Measurements from ENCODE around the gene LSM5. TPM values are rescaled to one million over a fixed set of nuclear protein-coding genes. Genes with fewer than 3 reads are reported as not detected.
A peak's percentile ranks its signal among the peaks of the same experiment; 100 is the strongest.
"Not testable (repeated sequence)": the region's sequence is repeated elsewhere in the genome, so short reads cannot be mapped to it uniquely, and the experiment has no call there.

LSM5 gene
- total RNA-seq, 1 experiment from 2014 or later, result 143 TPM

DNA sequence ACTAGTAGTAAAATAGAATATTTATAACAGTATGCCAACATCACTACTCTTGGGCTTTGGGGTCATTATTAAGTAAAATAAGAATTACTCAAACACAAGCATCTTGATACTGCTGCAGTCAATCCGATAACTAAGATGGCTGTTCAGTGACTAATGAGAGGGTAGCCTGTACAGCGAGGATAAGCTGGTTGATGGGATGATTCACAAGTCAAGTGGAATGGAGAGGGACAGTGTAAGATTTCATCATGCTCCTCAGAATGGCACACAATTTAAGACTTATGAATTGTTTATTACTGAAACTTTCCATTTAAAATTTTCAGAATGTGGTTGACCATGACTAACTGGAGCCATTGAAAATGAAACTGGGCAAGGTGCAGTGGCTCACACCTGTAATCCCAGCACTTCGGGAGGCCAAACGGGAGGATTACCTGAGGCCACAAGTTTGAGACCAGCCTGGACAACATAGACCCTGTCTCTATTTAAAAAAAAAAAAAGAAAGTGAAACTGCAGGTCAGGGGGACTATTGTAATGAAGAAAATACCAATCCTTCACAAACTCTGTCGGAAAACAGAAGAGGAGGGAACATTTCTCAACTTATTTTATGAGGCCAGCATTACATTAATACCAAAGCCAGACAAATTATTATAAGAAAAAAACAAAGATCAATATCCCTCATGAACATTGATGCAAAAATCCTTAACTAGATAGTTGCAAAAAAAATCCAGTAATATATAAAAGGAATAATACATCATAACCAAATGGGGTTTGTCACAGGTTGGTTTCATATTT is 16.3 kb upstream of the LSM5 start:
- no peak for DNase-seq (ENCODE audit: extremely low read depth, low read depth)

DNA sequence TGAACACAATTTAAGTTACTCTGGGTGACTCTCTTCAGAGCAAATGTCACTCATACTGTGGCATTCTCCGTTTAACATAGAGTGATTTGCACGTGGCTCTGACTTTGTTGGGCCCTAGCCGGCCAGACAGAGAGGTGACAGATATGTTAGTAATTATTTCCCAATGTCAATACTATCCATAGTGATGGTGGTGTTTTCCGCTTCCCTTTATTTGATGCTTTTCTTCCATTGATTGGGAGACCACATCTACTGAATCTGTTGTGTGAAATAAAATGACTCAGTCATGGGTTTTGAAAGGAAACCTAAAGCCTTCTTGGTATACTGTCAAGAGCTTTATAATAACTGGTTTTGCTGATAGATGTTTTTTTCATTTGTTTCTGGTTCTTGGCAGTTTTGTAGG is 12.5 kb upstream of the LSM5 start:
- no peak for DNase-seq (ENCODE audit: extremely low read depth, low read depth)

DNA sequence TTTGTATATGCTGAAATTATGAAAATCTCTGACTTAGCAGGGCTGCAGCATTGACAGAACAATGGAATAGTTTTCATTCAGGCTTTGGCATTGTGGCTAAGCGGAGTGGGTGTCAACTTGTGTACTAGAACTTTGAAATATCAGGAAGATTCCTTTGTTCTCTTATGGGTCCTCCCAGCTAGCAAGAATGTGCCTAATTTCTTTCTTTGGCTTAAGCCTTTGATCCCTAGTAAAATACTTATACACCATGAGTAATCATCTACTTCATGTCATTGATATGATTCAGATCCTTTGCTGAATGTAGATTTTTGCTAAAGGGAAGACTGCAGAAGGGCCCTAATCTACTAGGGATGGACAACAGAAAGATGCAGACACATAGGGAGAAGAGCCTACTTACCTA is 11.3 kb upstream of the LSM5 start:
- no peak for DNase-seq (ENCODE audit: extremely low read depth, low read depth)

DNA sequence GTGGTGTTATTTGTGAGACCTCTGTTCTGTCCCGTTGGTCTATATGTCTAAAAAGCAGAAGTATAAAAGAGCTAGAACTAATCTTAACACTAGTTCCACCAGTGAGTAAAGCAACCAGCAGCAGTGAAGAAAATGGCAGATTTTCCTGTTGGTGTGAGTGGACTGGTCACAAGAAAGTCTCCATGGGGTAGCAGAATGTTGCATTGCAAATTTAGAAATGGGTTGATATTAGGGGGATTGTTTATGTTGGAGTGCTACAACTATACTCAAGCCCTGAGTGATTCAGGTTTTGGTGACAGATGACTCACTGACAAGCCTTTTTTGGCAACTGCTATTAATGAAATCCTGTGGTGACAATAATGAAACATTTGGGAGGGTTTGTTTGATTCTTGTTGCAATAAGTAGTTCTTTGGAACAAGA is 10.8 kb upstream of the LSM5 start:
- no peak for DNase-seq (ENCODE audit: extremely low read depth, low read depth)

DNA sequence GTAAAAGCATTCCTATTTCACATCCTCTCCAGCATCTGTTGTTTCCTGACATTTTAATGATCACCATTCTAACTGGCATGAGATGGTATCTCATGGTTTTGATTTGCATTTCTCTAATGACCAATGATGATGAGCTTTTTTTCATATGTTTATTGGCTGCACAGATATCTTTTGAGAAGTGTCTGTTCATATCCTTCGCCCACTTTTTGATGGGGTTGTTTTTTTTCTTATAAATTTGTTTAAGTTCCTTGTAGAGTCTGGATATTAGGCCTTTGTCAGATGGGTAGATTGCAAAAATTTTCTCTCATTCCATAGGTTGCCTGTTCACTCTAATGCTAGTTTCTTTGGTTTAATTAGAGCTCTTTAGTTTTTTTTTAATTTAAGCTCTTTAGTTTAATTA is 10.0 kb upstream of the LSM5 start:
- DNase-seq (ENCODE audit: extremely low read depth, low read depth), result not testable (repeated sequence)

DNA sequence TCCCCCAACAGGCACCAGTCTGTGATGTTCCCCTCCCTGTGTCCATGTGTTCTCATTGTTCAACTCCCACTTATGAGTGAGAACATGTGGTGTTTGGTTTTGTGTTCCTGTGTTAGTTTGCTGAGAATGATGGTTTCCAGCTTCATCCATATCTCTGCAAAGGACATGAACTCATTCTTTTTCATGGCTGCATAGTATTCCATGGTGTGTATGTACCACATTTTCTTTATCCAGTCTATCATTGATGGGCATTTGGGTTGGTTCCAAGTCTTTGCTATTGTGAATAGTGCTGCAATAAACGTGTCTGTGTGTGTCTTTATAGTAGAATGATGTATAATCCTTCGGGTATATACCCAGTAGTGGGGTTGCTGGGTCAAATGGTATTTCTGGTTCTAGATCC is 9.6 kb upstream of the LSM5 start:
- not testable (repeated sequence) for DNase-seq (ENCODE audit: extremely low read depth, low read depth)

DNA sequence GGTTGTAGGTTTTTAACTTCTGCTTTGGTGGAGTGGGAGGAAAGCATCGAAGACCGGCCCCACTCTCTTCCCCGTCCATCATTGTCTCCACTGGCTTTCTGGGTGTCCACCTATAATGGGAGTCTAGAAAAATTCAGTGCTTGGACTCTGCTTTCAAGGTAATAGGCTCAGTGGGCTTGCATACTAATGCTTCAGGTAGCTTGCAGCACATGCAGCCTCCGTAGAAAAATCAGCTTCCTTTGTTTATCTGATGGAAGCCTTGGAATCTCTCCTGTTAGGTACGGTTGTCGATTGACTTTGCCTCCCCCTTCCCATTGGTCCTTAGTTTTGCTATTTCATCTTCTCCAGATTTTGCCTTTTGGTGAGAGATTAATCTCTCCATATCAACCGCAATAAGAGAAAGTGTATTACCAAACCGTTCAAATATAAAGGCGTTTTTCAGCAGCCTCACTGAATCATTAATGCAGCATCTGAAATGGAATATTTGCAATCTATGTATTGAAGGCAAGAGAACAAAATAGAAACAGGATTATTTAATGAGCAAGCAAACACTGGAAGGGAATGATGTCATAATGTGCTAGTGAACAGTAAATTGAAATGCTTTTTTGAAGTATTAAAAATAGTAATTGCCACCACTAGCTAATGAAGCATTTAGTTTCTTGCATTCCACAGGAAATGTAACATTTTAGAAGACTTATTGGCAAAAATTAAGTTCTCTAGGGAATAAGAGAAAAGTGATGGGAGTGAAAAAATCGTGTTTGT is 6.1 kb upstream of the LSM5 start:
- DNase-seq (ENCODE audit: extremely low read depth, low read depth), result no peak

DNA sequence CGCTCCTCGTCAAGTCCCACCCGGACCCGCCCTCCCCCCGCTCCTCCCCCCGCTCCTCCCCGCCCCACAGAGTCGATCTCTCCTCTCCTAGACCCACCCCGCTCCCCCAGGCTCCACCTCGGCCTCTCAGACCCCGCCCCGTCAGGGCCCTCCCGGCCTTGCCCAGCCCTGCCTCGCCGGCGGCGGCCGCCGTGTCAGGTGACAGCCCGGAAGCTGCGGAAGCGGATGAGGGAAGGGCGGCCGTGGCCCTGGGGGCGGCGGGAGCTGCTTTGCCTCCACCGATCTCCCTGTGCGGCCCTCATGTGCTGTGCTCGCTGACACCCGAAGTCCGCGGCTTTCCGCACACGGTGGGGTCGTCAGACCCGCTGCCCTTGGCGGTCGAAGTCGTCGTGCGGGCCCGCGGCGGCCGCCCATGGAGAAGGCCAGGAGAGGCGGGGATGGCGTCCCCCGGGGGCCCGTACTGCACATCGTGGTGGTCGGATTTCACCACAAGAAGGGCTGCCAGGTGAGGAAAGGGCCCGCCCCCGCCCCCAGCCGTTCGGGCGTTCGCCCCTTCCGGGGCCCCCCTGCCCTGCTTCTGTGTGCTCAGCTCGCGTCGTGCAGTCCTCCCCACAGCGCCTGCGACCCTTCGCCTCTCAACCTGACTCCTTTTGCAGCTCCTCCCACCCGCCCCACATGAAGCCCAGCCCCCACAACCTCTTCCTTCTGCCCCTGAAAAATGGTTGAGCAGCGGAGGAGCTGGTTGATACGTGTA is 5.3 kb upstream of the LSM5 start, which contains the start of gene AVL9:
Gene AVL9, plus strand, starts transcription at position 192 of the 754 bp plus-strand sequence. Its CDS starts 221 bp downstream, at position 413.
- DNase-seq (ENCODE audit: extremely low read depth, low read depth), result peak; percentile 95

DNA sequence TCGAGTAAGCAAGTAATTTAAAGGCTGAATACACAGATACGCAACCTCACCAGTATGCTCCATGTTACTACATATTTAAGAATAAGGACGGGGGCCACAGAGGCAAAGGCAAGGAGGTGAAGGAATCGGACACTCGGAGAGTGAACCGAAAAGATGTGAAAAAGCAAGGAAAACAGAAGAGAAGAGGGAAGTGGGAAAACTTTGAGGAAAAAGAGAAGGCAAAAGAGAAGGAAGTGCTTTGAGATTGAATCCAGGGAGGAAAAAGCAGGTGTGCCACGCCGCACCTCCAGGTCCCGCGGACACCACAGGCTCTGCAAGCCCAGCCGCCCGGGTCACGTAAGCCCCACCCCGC is 4.7 kb upstream of the LSM5 start:
- no peak for DNase-seq (ENCODE audit: extremely low read depth, low read depth)

DNA sequence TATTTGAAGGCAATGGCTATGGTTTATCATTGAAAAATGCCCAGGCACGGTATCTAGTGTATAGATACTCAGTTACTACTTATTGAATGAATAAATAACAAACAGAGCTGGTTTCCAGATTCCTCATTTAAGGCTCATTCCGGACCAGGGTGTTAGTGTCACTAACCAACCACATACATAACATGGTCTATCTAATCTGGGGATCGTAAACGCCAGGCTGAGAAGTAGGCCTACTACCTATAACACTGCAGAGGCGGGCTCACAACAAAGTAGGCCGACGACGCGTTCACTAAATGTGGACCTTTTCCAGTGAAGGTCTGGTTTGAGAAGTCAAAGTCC is 423 bp downstream of the LSM5 start:
- no peak for DNase-seq (ENCODE audit: extremely low read depth, low read depth)

DNA sequence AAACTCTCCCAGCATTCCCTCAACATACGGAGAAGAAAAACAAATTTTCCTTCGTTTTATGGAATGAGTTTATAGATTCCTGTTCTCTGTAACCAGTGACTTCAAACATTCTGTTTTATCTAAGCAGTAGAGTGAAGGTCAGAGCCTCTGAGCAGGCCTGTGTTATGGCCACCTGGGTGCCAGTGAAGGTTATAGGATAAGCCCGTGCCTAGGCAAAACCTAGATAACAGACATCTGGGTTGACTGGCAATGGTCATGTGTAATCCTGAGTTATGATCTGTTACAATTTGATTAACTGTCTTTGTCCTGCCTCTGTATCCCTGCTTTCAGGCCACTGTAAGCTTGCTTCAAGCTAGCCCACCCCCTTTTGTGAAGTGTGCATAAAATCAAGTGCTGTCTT is 8.3 kb downstream of the LSM5 start:
- no peak for DNase-seq (ENCODE audit: extremely low read depth, low read depth)

DNA sequence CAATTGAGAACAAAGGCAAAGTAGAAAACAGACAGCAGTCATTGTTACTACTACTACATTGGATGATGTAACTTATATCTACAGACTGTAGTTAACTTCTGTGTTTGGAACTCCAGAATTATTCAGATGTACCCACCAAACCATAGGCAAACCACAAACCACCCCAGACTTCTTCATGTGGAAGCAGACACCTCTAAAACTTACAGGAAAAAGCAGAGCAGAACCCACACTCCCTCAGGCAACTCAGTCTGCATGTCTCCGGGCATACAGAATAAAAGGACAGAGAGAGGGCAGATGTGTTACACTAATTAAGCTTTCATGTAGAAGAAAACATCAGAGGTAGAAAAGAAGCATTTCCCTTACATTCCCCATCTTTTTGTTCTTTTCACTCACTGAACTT is 9.0 kb downstream of the LSM5 start:
- no peak for DNase-seq (ENCODE audit: extremely low read depth, low read depth)

DNA sequence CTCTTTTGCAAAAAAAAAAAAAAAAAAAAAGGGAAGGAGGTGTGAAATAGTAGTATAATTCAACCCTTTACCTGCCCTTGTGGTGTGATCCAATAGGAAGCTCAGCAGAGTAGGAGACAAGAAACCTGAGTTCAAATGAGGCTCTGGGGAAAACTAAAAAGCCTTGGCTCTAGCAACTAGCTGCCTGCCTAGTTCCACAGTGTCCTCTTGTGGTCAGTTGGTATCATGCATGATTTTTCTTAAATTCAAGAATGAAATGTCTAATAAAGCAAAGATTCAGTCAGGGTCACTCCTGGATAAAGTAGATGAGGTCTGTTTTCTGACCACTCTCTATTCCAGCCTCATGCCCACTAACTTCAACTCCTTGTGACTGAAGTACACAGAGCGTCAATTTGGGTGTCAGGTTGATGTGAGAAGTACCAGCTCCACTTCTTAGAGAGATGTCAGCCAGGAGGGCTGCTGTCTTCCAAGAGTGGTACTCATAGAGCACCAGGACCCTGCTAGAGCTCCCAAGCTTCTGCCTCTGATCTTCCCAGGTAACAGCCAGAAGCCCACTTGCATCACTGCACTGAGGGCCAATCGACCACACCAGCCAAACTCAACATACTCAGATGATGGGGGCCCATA is 10.5 kb downstream of the LSM5 start:
- peak; percentile 55 for DNase-seq (ENCODE audit: extremely low read depth, low read depth)

DNA sequence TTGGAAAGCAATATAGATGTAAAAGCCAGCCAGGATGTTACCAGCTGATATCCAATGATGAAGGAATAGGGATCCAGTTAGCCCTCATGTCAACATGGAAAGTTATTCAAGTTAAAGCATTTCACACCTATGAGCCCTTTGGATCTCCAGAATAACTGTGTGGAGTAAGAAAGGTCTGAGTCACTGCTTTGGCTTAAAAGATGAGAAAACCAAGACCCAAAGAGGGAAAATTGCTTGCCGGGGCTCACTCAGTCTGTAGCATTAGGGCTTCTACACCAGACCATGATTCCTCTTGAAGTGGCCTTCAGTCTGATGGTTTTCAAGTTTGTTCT is 12.6 kb downstream of the LSM5 start:
- no peak for DNase-seq (ENCODE audit: extremely low read depth, low read depth)

DNA sequence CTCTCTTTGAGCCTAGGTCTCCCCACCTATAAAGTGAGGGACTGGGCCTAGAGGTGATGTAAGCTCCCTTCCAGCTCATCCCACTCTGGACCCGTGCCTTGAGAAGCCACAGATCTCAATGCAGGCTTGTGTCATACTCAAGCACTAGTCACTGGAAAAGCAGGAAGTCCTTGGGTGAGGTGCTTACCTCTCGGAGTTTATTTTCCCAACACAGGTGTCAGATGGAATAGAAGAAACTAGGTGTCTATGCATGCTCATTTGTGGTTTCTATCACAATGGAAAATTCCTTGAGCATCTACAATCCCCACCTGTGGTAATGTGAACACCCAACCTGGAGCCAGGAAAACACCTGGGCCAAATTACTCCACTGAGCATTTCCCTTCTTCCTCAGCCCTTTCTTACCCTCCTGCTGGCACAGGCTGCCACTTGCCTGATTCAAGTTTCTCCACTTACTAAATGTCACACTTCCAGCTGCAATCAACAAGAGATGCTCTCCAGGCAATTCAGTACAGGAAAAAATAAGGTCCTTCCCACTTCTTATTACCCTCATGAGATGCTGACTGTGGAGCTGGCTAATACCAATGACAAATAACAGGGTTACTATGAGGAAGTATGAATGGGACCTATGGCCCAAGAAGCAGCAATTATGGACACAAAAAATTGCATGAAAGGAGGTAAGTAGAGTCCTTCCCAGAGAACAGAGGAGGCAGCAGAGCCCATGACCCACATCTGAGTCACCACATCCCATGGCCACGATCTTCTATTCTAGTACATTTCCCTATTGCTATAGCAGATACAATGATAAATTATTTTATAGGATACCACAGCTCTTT is 13.1 kb downstream of the LSM5 start:
- DNase-seq (ENCODE audit: extremely low read depth, low read depth), result no peak

DNA sequence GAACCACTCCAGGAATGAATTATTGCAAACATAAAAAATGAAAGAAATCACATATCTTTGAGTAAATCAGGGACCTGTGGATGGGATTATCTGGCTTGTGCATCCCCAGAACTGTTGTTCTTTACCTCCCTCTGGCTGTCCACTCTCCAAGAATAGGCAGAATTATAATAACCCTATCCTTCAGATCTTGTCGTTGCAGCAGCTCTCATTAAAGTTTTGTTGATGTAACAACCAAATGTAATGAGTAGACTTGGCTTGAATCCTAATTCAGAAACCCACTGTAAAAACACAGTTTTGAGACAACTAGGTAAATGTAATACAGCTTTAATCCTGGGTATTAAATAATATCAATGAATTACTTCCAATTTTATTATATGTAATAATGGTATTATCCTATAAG is 16.2 kb downstream of the LSM5 start:
- no peak for DNase-seq (ENCODE audit: extremely low read depth, low read depth)

DNA sequence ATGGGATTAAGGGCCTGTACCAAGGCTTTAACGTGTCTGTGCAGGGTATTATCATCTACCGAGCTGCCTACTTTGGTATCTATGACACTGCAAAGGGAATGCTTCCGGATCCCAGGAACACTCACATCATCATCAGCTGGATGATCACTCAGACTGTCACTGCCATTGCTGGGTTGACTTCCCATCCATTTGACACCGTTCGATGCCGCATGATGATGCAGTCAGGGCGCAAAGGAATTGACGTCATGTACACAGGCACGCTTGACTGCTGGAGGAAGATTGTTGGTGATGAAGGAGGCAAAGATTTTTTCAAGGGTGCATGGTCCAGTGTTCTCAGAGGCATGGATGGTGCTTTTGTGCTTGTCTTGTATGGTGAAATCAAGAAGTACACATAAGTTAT is 18.2 kb downstream of the LSM5 start:
- no peak for DNase-seq (ENCODE audit: extremely low read depth, low read depth)

DNA sequence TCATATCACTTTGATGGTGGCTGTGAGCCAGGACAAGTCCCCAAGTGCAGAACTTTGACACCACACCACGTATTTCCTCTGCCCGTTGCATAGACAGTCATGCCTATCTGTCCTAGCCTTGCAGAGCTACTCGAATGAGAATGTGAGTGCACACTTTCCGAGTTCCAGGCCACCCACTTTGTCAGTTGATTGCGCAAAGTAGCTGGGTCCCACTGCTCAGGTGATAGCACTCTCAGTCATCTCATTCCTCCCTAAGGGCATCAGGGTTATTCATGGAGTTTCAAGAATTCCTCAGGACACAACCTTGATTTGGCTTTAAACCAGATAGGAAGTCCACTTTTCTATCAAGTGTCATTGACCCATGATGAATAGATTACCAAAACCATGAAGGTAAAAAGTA is 19.3 kb downstream of the LSM5 start:
- no peak for DNase-seq (ENCODE audit: extremely low read depth, low read depth)

DNA sequence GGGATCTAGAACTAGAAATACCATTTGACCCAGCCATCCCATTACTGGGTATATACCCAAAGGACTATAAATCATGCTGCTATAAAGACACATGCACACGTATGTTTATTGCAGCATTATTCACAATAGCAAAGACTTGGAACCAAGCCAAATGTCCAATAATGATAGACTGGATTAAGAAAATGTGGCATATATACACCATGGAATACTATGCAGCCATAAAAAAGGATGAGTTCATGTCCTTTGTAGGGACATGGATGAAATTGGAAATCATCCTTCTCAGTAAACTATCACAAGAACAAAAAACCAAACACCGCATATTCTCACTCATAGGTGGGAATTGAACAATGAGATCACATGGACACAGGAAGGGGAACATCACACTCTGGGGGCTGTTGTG is 20.2 kb downstream of the LSM5 start:
- DNase-seq (ENCODE audit: extremely low read depth, low read depth), result not testable (repeated sequence)

DNA sequence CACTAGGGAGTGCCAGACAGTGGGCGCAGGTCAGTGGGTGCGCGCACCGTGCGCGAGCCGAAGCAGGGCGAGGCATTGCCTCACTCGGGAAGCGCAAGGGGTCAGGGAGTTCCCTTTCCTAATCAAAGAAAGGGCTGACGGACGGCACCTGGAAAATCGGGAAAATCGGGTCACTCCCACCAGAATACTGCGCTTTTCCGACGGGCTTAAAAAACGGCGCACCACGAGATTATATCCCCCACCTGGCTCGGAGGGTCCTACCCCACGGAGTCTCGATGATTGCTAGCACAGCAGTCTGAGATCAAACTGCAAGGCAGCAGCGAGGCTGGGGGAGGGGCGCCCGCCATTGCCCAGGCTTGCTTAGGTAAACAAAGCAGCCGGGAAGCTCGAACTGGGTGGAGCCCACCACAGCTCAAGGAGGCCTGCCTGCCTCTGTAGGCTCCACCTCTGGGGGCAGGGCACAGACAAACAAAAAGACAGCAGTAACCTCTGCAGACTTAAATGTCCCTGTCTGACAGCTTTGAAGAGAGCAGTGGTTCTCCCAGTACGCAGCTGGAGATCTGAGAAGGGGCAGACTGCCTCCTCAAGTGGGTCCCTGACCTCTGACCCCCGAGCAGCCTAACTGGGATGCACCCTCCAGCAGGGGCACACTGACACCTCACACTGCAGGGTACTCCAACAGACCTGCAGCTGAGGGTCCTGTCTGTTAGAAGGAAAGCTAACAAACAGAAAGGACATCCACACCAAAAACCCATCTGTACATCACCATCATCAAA is 25.4 kb downstream of the LSM5 start:
- DNase-seq (ENCODE audit: extremely low read depth, low read depth), result not testable (repeated sequence)

Data from NCI-H460 (cell line).